ENCODE results near the gene NPHP4. TPM values are rescaled to one million over a fixed set of nuclear protein-coding genes. Genes with fewer than 3 reads are reported as not detected.

The NPHP4 gene
- total and polyA plus RNA-seq, 12 donors = 2.7 to 13.2 (median 7.3) TPM

DNA sequence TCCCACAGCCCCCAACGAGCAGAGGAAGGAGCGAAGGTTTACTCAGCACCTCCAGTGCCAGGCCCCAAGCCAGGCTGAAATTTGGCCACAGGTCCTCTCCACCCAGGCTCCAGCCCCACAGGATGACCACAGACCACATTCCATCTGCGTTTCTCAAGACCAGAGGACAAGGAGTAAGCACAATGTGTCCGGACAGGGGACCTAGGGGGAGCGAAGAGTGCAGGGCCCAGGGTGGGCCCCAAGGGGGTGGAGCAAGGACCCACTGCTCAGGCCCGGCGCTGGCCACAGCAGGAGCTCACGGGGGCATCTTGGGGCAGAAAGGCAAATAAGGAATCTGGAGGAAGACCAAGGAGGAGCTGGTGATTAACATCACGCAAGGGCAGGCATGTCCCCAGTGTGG lies 100.5 kb downstream of the NPHP4 start:
- H3K27me3 ChIP-seq = no peaks in the 10 kb centered on the region
- WGBS, 4 donors = 88 to 94% (median 91%) methylated on average over 9 of the region's 9 CpGs
- intact Hi-C loops (cut with DNase I) = no loop called here

DNA sequence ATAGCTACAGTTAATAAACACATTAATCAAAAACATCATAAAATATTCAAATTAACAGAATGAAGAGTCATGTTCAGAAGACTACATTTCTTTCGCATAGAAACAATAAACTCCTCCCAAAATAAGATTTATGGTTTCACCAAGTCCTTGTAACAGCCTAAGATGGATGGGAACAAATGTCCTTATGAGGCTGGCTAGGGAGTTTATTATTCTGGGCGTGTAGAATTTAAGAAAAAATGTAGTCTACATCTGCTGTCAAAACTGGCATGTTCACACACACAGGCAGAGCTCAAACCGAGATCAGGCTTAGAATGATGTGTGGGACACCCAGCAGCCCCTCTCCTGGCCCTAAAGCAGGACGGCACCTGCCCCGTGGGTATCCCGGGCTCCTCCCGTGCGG lies 101.1 kb downstream of the NPHP4 start:
- Histone ChIP-seq H3K4me1 (replicated peaks in 1 of 2) (no peaks in the 10 kb centered on the region), H3K27ac (no peak overlapping the region), H3K4me3 (no peak overlapping the region), H3K36me3 (replicated peaks in 1 of 2) (no peaks in the 10 kb centered on the region), H3K9me3 (replicated peaks in 1 of 3) (no peaks in the 10 kb centered on the region), H3K27me3 (no peaks in the 10 kb centered on the region)
- no peak for DNase-seq
- no peak for TF ChIP-seq POLR2A (IDR thresholded peaks at IDR 0.05)
- TF ChIP-seq, protein P1, sequence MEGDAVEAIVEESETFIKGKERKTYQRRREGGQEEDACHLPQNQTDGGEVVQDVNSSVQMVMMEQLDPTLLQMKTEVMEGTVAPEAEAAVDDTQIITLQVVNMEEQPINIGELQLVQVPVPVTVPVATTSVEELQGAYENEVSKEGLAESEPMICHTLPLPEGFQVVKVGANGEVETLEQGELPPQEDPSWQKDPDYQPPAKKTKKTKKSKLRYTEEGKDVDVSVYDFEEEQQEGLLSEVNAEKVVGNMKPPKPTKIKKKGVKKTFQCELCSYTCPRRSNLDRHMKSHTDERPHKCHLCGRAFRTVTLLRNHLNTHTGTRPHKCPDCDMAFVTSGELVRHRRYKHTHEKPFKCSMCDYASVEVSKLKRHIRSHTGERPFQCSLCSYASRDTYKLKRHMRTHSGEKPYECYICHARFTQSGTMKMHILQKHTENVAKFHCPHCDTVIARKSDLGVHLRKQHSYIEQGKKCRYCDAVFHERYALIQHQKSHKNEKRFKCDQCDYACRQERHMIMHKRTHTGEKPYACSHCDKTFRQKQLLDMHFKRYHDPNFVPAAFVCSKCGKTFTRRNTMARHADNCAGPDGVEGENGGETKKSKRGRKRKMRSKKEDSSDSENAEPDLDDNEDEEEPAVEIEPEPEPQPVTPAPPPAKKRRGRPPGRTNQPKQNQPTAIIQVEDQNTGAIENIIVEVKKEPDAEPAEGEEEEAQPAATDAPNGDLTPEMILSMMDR (IDR thresholded peaks at IDR 0.05) = no peak
- intact Hi-C loops (cut with DNase I) = no loop called here
- WGBS, 4 donors = 85 to 94% (median 91%) methylated on average over 8 of the region's 8 CpGs

More for the DNA sequence above, 100.5 kb downstream of the NPHP4 start:
- no peak overlapping the region for H3K27ac ChIP-seq
- H3K9me3 ChIP-seq (replicated peaks in 1 of 3) = no peaks in the 10 kb centered on the region
- no peaks in the 10 kb centered on the region for H3K36me3 ChIP-seq (replicated peaks in 1 of 2)
- no peak for DNase-seq
- no peak for TF ChIP-seq POLR2A (IDR thresholded peaks at IDR 0.05)
- TF ChIP-seq, protein P1 (IDR thresholded peaks at IDR 0.05) = no peak
- H3K4me1 ChIP-seq (replicated peaks in 1 of 2) = no peaks in the 10 kb centered on the region
- H3K4me3 ChIP-seq = no peak overlapping the region

DNA sequence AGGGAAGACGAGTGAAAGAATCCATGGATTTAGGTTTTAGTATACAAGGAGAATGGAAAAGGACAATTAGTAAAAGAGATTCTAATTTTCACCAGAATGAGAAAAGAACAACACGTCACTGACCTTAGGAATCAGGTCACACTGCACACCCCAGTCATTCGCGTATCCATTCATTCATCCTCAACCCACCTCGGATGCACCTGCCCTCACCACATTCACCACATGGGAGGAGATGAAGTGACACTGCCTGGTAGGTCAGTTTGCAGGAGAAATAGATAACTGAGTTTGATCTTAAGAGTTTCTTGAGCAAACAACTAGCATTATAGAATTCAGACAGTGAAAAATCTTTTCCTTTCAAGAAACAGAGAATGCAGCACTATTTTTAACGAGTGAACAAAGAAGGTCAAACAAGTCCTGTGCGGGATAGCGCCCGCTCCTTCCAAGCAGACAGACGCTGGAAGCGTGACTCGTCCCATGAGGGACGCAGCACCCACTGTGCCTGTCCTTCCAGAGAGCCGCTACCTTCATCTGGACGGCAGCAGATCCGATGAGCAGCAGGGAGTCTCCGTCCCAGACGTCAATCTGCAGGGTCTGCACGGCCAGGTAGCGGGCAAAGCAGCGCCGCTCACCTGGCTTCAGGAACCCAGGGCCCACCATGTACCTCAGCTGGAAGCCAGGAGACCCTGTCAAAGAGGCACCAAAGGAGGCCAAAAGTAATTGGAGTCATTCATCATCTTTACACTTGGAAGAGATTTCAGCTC lies 101.7 kb downstream of the NPHP4 start:
- Histone ChIP-seq H3K36me3 (replicated peaks in 1 of 2) (no peaks in the 10 kb centered on the region), H3K9me3 (replicated peaks in 1 of 3) (no peaks in the 10 kb centered on the region), H3K27ac (no peak overlapping the region), H3K4me3 (no peak overlapping the region), H3K27me3 (no peaks in the 10 kb centered on the region), H3K4me1 (replicated peaks in 1 of 2) (no peaks in the 10 kb centered on the region)
- intact Hi-C loops (cut with DNase I) = no loop called here
- TF ChIP-seq, protein P1 (IDR thresholded peaks at IDR 0.05) = no peak
- TF ChIP-seq POLR2A (IDR thresholded peaks at IDR 0.05) = no peak
- no peak for DNase-seq
- WGBS, 4 donors = 91 to 94% (median 94%) methylated on average over 21 to 22 of the region's 22 CpGs

DNA sequence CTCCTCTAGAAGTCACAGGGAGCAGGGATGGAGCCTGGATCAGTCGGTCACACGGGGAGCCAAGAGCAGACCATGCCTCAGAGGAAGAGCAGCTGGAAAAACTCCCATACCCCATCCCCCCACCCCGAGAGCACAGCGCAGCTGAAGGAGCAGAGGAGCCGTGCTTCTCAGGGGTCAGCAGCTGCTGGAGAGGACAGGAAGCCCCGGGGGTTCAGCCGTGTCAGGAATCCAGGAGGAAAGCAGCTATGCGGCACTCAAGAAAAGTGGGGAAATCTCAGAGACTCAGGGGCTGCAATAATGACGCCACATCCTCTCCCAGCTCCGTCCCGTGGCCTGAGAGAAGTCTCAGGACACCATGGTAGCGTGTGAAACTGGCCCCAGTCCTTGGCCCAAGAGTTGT lies 102.3 kb downstream of the NPHP4 start:
- WGBS, 4 donors = 75 to 84% (median 79%) methylated on average over 11 to 12 of the region's 12 CpGs
- no peak for DNase-seq
- TF ChIP-seq POLR2A (IDR thresholded peaks at IDR 0.05) = no peak
- TF ChIP-seq, protein P1 (IDR thresholded peaks at IDR 0.05) = no peak
- H3K4me1 ChIP-seq (replicated peaks in 1 of 2) = no peaks in the 10 kb centered on the region
- no peaks in the 10 kb centered on the region for H3K9me3 ChIP-seq (replicated peaks in 1 of 3)
- intact Hi-C loops (cut with DNase I) = no loop called here
- no peaks in the 10 kb centered on the region for H3K27me3 ChIP-seq
- H3K27ac ChIP-seq = no peak overlapping the region
- H3K4me3 ChIP-seq = no peak overlapping the region
- H3K36me3 ChIP-seq (replicated peaks in 1 of 2) = no peaks in the 10 kb centered on the region
